HEK293T (cell line): ENCODE data around the gene ALKBH8.

Experiments
- BHLHE40 ChIP-seq: fragments of 450-650 bp; IDR thresholded peaks from 2 replicates; pipeline ENCODE4 v1.6.1; 2016; ENCODE audit warnings: mild to moderate bottlenecking, moderate library complexity, borderline replicate concordance
- CTBP1 ChIP-seq: fragments of 450-650 bp; IDR thresholded peaks from 2 replicates; pipeline ENCODE4 v1.6.1; 2016; ENCODE audit warnings: borderline replicate concordance
- FOXA1 ChIP-seq: fragments of 450-650 bp; IDR thresholded peaks from 2 replicates; pipeline ENCODE4 v1.6.1; 2016; ENCODE audit warnings: mild to moderate bottlenecking
- FOXM1 ChIP-seq: fragments of 450-650 bp; IDR thresholded peaks from 2 replicates; pipeline ENCODE4 v1.6.1; 2017; ENCODE audit warnings: mild to moderate bottlenecking, borderline replicate concordance
- LEF1 ChIP-seq: fragments of 450-650 bp; IDR thresholded peaks from 2 replicates; pipeline ENCODE4 v1.6.1; 2017; ENCODE audit warnings: mild to moderate bottlenecking, borderline replicate concordance
- PKNOX1 ChIP-seq: fragments of 450-650 bp; IDR thresholded peaks from 2 replicates; pipeline ENCODE4 v1.6.1; 2016
- SP1 ChIP-seq: fragments of 450-650 bp; IDR thresholded peaks from 2 replicates; pipeline ENCODE4 v1.6.1; 2017
- TARDBP ChIP-seq: fragments of 450-650 bp; IDR thresholded peaks from 2 replicates; pipeline ENCODE4 v1.6.1; 2016
- ZNF384 ChIP-seq: fragments of 450-650 bp; IDR thresholded peaks from 2 replicates; pipeline ENCODE4 v1.6.1; 2016

GRCh38 chr11:107606141-107606540 lies 40.6 kb upstream of the ALKBH8 start:
- TF ChIP-seq LEF1 = no peak
- TF ChIP-seq FOXM1 = no peak
- no peak for TF ChIP-seq TARDBP
- no peak for TF ChIP-seq ZNF384
- no peak for TF ChIP-seq SP1
- TF ChIP-seq PKNOX1 = no peak
- no peak for TF ChIP-seq CTBP1
- TF ChIP-seq BHLHE40 = no peak
- no peak for TF ChIP-seq FOXA1
